Pons (tissue), 1 donor: ENCODE measurements around the gene SEZ6L.

Source experiments
- DNase-seq: peaks from one replicate; pipeline ENCODE4 v3.0.0-alpha.2; 2016; ENCODE audit warnings: low spot score

SEZ6L gene

DNA sequence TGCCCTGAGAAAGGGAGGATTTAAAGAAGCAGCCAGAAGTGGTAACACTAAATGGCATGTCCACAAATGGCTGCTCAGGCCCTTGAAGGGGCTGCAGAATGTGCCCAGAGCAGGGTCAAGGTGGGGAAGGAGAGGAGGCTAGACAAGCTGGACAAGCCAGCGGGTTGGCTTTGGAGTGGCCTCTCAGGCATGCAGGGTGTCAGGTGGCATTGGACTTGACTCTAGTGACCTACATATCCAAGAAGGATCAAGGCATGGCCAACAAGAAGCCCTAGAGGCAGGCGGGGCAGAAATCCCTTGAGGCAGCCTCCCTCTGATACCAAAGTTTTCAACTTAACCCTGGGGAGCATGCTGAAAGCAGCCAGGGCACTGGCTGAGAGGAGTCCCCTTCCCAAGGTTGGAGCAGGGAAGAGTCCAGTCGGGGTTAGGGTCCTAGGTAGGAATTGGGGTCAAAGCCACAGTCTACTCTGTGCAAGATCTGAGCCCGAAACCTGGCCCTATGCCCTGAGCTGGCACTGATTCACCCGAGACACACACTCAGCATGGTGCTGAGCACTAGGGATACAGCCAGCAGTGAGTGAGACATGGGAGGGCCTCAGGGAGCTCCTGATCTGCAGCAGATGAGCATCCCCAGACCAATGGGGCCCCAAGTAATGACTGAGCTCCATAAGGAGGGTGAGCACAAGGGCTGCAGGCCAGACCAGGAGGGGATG is 164.0 kb downstream of the SEZ6L start:
- no peak for DNase-seq

DNA sequence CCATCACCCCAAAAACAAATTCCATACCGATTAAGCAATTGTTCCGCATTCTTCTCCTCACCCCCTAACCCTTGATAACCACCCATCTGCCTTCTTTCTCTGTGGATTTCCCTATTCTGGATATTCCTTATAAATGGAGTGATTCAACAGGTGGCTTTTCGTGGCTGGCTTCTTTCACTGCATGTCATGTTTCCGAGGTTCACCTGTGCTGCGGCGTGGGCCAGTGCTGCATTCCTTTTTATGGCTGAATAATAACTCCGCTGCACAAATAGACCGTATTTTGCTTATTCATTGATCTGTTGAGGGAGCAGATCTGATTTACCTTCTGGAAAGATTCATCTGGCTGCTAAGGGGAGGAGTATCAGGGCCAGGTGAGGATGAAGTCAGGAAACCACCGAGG is 165.0 kb downstream of the SEZ6L start:
- DNase-seq, result no peak

DNA sequence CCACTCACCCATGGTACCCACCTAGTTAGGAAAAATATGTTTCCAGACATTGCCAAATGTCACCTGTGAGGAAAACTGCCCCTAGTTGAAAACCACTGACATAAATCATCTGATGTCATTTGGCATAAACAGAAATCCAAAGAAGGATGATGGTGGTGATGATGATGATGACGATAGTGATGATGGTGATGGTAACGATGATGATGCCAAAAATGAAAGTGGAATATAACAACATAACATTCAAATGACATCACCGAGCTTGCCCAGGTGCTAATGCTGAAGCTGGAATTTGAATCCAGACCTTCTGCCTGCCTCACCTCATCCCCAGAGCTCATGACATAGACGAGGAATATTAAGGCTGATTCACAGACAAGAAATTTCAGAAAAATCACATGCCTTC is 167.5 kb downstream of the SEZ6L start:
- no peak for DNase-seq

DNA sequence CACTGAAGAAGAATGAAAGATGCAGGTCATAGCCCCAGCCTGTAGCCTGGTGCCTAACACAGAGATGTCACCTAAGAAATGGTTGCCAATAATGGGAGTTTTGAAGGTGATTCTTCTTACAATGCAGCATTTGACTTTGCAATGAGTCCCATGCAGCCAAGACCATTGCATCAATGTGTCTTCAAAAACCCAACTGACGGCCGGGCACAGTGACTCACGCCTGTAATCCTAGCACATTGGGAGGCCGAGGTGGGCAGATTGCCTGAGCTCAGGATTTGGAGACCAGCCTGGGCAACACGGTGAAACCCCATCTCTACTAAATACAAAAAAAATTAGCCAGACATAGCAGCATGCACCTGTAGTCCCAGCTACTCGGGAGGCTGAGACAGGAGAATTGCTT is 170.5 kb downstream of the SEZ6L start:
- peak; percentile 10 for DNase-seq

DNA sequence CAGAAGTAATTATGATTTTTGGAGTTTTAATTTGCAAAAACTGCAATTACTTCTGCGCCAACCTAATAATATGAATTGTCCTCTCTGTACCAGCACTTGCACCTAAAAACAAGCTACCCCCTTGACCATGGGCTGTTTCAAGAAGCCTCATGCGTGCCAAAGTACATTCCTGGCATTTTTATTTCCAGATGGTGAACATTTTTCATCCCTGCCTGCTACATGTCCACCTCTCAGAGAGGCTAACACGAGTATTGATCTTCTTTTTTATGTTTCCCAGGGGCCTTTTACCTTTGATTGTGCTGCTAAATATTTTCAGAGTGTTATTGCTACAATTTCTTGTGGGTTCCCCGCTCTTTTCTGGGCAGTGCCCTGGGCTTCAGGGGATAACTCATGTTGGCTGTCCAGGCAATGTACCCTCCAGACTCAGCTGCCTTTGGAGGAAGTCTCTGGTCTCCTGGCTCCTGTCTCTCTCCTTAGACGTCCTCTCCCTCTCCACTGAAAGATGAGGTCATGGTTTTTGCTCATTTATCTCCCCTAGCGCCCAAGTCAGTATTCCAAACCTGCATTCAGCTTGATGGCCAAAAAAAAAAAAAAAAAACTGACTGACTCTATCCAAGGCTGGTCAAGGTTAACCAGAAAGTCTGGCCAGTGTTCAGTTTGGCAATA is 173.6 kb downstream of the SEZ6L start:
- no peak for DNase-seq

DNA sequence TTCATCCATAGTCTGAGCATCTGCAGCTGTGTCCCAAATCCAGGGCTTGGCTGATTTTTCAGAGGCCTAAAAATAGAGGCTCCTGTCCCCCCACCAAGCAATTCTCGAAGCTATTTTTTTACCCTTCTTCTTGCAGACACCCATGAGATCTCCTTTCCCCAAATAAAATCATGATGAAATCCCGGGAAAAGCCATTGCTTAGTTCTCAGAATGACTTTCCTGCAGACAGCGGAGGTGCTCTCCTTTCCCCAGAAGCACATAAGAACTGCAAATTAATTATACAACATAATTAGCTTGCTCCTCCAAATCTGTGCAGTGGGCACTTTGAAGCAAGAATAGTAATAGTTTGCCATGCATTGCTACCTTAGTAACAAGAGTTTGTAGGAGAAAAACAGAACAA is 176.2 kb downstream of the SEZ6L start:
- DNase-seq, result no peak

DNA sequence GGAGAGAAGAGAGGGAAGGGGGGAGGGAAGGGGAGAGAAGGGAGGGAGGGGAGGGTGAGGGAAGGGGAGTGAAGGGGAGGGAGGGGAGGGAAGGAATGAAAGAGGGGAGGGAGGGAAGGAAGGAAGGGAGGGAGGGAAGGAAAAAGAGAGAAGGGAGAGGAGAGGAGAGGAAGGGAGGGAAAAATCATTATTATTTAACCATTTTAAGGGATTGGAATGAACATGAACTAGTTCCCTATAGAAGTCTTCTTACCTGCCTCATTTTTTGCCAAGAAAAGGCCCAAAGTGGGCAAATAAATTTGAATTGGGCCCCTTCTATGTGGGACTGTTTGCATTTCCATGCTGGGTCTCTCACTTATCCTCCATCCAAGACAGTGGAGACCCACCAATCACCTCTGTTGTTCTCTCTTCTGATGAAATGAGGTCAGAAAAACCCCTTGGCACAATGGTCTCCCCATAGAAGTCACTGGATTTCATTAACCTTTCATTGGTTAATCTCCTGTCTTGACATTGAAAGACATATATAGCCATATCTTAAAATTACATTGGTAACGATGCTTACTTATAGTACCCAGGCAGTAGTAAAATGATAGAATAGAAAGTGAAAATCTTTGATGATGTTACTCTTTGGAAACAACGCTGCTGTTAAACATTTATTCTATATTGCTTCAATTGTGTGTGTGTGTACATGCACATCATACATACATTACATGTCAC is 179.7 kb downstream of the SEZ6L start:
- no peak for DNase-seq

DNA sequence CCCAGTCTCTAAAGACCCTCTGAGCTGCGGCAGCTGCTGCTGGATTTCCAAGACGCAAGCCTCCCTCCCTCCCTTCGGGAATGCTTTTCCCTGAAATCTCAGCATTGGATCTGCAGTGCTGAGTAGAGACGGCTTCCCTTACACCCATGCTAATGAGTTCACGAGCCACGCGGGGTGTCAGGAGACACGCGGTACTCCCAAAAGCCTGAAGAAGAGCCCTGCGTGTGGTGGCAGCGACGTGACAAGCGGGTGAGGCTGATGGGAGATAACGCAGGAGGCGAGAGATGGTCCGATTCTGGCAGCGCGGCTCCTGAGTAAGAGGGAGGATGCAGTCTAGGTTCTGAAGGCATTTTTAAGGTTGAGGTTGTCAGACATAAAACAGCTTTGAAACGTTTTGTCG is 185.4 kb downstream of the SEZ6L start:
- DNase-seq, result no peak

DNA sequence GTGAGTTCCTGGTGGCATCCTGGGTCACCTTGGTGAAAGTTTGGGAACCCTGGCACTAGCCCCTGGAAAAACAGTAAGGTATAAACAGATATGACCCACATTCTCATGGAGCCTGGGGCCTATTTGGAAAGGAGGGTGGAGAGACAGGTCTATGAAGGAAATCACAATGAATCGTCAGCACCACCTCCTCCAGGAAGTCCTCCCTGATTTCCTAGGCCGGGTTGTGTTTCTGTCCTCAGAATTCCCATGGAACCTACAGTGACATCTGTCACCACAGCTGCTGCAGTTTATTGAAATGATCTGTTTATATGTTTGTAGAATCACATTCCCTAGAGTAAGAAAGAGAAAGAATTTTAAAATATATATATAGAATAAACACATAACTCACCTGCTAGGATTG is 188.0 kb downstream of the SEZ6L start:
- no peak for DNase-seq

DNA sequence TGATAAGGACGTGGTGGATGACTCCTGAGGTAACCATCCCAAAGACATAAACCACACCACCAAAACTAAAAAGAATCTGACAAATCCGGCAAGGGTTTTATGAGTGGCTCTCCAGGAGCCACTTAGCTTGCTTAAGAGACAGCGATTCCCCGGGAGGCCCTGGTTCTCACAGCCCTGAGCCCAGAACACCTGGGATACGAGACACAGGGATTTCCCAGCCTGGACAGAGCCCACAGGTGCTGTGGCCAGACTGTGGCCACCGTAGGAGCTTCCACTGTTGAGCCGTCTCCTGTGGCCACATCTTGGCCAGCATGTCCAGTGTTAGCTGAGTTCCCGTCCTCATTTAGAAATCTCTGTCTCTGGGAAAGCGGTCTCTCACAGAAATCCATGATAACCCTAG is 188.6 kb downstream of the SEZ6L start:
- no peak for DNase-seq

DNA sequence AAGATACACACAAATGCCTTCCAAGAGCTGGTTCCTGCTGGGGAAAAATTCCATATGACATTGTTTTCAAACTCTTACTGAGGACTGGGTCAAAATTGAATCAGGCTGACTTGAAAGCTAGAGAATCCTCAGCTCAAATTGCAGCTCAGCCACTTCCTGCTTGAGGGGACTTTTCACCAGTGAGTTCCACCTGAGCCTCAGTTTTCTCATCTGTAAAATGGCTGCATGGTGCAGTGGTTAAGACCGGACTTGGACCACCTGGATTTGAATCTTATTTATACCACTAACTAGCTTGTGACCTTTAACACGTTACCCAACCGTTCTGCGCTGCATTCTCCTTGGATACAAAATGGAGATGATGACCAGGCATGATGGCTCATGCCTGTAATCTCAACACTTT is 189.9 kb downstream of the SEZ6L start:
- DNase-seq, result no peak

DNA sequence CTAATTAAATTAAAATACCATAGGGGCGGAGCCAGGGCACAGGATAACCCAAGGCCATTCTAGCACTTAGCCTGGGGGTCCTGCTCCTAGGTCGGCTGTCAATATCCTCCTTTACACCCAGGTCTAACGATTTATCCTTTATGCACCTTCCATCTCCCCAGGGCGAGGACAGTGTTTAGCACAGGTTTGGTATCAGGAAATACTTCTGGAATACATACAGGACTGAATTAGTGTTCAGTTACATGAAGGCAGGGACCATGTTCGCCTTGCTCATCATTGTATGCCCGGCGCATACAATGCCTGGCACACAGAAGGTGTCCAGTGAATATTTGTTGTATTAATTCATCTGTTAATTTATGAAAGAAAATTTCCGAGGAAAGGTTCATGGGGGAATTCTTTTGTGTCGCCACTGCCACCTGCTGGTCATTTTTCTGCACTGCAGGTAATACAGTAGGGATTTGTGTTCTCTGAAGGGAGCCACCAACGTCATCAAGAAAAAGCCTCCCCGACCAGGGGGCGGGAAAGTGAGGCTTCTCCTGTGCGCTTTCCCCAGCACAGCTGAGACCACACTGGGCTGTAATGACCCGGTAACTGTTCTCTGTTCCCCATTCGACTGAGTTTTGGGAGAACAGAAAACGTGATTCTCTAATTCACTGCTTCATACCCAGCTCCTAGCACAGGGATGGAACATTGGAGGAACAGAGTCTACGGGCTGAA is 191.1 kb downstream of the SEZ6L start:
- peak; percentile 75 for DNase-seq

DNA sequence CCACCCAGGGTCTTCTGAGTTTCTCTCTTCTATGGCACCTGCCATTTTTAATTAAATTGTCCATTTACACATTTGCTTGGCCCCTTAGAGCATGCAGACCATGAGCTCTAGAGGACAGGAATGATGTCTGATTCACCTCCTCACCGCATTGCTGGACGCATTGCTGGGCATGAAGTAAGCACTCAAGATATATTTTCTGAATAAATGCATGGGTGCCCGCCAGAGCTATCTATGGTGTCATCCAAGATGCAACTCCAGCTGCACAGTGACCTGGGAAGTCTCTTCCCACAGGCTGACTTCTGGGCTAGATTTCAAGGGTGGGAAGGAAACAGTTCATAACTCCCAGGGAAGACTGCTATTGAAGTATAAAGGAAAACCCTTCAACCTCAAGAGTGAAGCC is 193.2 kb downstream of the SEZ6L start:
- DNase-seq, result no peak

DNA sequence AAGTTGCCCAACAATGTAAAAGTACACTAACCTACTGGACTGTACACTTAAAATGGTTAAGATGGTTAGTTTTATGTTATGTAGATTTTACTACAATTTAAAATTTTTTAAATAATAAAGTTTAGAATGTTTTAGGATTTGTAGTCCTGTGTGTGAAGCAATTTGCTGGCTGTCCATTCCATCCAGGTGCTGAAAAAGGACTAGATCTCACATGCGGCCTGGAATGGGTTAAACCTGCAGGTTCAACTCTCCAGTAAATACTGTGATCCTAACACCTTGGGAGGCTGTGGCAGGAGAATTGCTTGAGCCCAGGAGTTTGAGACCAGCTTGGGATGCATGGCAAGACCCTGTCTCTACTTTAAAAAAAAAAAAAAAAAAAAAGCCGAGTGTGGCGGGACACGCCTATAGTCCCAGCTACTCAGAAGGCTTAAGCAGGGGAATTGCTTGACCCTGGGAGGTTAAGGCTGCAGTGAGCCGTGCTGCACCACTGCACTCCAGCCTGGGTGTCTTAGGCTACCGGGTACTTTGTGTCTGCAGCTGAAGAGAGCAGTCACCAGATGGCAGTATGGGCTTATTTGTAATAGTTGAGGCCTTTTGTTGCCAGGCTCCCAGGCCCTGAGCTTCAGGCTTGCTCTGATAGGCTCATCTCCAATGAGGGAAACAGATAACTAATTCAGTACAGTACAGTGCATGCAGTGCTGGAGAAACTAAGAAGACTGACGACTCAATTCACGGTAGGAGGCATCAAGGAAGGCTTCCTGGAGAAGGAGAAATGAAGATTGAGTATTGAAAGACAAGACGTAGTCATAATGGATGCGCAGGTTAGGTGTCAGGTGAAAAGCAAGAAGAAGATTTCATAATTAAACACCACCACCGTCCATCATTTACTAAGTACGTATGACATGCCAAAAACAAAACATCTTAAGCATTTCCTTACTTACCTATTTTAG is 195.1 kb downstream of the SEZ6L start:
- DNase-seq, result peak; percentile 80

DNA sequence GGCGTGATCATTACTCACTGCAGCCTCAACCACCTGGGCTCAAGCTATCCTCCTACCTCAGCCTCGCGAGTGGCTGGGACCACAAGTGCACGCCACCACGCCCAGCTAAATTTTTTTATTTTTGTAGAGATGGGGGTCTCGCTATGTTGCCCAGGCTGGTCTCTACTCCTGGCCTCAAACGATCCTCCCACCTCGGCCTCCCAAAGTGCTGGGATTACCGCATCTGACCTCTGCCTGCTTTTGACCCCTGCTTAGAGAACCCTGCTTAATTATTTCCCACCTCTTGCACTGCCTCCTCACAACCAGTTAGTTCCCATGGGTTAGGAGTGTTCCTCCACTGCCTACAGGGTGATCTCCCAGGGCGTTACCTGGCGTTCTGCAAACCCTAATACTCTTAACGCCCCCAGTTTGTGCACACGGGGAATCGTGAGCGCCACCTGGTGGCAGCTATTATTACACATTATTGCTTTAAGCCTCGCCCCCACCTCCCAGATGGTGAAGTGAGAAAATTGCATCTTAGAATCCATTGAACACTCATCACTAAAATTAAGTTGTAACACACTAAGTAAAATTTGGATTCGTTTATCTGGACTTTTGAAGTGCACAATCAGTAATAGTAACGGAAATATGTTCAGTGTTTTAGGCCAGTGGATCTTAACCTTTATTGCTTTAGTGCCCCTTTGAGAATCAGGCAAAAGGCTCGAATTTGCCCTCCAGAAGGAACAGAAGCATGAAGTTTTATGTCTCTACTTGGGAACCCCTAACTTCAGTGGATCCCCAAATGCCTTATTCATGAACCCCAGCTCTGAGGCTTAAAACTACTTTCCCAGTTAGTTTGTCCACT is 198.4 kb downstream of the SEZ6L start:
- peak; percentile 15 for DNase-seq

DNA sequence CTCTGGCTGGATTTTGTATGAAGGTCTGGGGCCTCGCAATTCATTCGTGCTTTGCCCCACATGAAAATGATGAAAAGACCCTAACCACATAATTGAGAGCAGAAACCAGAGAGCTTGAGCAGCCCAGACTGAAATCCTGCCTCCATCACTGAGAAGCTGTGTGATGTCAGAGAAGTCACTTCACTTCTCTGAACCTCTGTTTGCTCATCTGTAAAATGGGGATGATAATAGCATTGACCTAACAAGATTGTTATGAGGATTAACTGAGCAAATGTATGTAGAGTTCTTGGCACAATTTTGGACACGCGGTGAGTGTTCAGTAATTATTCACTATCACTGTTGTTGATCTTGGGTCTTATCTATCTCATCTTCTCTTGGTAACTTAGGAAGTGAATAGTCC is 203.6 kb downstream of the SEZ6L start:
- DNase-seq, result no peak

DNA sequence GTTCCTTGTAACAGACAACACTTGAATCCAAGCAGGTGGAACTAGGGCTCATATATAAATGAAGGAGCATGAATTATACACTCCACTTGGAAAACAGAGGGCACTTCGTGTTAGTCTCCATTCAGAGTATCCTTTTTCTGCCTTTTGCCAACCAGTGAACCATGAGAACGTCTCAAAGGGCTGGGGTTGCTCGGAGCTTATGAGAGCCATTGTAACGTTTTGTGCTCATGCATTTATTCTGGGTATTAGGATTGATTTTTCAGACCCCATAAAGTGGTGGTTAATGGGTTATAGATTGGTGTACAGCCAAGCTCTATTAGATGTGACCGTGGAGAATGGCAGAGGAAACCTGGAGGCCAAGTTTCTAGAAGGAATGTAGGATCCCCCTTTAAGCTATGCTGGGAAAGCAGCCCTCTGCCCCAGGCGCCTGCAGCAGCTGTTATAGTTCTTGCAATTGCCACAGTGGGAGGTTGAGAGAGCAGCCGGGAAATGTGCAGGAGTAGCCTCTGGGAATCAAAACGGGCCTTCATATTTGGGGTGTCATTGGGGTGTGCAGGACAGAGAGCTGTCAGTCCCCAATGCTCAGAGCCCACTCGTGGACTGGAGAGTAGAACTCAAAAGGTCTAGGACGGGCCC is 205.2 kb downstream of the SEZ6L start:
- no peak for DNase-seq

DNA sequence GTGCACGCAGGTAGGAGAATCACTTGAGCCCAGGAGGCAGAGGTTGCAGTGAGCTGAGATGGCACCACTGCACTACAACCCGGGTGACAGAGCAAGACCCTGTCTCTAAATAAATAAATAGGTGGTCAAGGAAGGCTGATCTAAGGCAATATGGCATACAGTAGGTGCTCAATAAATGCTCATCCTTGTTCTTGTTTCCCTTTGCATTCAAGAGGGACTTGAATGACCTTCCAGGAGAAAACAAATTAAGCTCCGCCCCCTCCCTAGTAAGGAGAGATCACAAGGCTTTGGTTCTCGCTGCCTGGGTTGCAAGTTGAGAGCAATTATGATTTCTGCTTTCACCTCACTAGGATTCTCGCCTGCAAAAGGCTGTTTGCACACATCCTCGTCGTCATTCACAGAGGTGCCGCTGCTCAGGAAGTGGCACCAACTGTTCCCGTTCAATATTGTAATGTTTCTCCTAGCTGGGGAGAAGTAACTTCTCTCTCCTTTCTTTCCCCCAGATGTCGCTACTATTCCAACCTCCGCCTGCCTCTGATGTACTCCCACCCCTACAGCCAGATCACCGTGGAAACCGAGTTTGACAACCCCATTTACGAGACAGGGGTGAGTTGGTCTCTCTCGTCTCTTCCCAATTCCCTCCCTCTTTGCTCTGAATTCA is 208.0 kb downstream of the SEZ6L start:
- DNase-seq, result no peak

DNA sequence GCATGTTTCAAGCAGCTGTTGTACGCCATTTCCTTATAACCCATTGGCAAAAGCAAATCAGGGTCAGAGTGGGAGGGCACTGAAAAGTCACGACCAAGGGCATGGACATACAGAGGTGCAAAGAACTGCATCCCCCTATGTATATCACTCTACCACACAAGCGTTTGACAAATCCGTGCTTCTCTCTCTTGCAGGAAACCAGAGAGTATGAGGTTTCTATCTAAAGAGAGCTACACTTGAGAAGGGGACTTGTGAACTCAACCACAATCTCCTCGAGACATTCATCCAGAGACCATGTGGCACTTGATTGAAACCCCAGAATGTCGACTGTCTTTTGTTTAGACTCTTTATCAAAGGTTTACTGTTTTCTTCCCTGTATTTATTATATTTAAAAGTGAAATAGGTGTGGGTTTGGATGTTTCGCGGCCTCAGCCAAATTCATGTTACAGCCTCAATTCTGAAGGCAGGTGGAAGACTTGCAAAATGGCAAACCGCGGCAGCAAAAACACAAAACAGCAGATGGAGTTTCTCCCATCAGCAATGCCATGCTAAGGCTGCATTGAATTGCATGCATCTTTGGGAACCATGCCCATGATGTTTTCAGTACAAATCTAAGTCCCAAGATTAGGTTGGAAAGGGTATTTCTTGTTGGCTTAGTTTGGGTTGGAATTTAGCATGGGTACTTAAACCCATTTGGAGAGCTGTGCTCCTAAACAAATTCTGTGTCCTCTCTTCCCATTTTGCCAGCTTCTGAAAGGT is 211.0 kb downstream of the SEZ6L start:
- no peak for DNase-seq
